Epithelial cell of esophagus (primary cell): ENCODE measurements around the gene IGF1R.

Experiments used
- DNase-seq: peaks from one replicate; pipeline ENCODE4 v3.0.0; 2010; ENCODE audit warnings: low read depth
- H3K4me3 ChIP-seq: 2 replicates; pipeline ENCODE4 v1.5.1; 2011; ENCODE audit warnings: mild to moderate bottlenecking, low read length, control low read depth
- TF ChIP-seq, protein P1 (sequence below): IDR thresholded peaks from 2 replicates; pipeline ENCODE4 v1.5.1; 2011; ENCODE audit warnings: low read depth, mild to moderate bottlenecking, low read length, control low read depth, inconsistent platforms; ENCODE audit not compliant: insufficient read depth; ENCODE audit errors: missing control alignments

The IGF1R gene

DNA sequence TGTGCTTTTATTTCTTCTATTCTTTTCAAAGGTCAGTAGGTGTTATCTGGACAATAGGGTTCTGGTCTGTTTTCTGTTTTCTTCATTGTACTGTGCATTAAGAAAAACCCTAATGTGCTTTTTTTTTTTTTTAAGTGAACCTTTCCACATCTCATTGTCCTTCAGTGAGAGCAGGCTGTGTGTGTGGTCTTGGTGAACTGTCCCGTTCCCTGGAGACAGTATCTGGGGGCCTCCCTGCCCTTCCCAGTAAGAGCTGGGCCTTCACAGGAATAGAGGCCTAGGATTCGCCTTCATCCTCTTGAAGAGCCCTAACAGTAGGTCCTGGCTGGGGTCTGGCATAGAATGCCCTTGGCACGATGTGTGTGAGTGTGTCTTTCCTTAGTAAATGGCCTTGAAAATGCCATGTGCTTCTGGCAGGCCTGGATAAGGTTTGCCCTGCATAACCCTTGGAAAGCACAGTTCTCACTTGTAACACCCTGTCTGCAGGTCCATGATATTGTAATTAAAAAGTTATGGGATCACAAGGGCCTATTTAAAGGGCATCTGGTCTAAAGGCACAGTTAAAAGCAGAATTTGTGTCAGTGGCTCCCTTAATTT, 81.2 kb downstream of the IGF1R start:
- no peak overlapping the region for H3K4me3 ChIP-seq
- DNase-seq: no peak
- TF ChIP-seq, protein P1, sequence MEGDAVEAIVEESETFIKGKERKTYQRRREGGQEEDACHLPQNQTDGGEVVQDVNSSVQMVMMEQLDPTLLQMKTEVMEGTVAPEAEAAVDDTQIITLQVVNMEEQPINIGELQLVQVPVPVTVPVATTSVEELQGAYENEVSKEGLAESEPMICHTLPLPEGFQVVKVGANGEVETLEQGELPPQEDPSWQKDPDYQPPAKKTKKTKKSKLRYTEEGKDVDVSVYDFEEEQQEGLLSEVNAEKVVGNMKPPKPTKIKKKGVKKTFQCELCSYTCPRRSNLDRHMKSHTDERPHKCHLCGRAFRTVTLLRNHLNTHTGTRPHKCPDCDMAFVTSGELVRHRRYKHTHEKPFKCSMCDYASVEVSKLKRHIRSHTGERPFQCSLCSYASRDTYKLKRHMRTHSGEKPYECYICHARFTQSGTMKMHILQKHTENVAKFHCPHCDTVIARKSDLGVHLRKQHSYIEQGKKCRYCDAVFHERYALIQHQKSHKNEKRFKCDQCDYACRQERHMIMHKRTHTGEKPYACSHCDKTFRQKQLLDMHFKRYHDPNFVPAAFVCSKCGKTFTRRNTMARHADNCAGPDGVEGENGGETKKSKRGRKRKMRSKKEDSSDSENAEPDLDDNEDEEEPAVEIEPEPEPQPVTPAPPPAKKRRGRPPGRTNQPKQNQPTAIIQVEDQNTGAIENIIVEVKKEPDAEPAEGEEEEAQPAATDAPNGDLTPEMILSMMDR: no peak

DNA sequence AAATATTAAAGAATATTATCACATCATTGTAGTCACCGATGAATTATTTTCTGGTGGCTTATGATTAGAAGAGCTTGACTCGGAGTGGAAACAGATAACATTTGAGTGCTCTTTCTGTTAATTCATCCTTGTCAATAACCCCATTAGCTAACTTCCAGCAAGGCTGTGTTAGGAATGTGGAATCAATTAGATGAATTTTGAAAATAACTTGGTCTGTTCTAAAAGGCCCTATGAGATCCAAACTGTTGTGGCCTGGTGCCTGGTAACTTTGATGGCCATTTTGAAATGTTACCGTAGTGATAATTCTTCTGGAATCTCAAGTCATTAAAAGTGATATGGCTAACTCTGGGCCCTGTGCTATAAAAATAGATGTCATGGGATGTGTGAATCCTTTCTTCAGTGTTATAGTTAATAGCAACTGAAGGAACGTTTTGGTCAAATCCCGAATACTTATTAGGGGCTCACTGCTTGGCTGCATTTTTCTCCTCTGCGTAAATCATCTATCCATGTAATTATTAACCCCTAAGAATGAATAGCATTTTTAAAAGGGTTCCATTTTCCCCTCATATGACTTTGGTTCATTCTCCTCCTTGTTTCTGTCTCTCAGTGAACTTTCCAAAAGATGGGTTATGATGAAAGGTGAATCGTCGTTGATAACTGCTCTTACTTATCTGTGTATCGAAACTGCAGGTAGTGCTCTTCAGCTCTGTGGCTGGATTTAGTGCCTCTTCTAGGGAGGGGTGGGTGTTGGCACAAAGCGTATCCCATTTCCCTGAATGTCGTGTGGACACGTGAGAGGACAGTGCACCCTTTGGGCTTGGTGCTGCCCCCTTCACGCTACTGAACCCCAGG, 82.7 kb downstream of the IGF1R start:
- TF ChIP-seq, protein P1: no peak
- DNase-seq: no peak
- H3K4me3 ChIP-seq: no peak overlapping the region

DNA sequence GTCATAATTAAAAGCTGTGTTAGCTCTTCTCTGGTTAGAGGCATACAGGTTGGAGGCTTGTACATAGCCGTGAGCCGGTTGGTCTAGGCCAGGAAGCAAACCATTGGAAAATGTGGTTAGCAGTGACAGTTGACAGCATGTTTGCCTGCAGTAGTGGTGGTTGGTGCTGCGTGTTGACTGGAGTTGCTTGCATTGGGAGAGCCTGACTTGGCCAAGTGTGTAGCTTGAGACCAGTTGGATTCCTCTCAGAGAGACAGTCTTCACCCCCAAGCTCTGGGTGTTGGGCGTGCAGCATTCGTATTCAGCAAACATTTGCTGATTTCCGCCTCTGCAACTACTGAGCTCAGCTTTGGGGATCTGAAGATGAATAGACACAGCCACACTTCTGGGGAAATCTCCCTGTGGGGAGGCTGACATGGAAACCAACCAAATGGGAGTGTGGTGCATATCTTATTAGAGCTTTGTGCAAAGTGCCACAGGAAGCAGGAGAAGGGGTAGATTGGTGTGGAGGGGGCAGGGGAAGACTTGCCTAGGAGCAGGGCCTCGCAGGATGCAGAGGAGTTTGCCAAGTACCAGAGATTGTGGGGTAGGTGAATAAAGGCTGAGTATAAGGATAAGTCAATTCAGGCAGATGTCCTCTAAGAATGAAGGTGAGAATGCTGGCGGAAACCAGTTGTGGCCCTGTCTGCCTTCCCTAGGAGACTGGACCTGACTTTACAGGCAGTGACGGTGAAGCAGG, 83.5 kb downstream of the IGF1R start:
- TF ChIP-seq, protein P1: no peak
- no peak overlapping the region for H3K4me3 ChIP-seq
- no peak for DNase-seq

DNA sequence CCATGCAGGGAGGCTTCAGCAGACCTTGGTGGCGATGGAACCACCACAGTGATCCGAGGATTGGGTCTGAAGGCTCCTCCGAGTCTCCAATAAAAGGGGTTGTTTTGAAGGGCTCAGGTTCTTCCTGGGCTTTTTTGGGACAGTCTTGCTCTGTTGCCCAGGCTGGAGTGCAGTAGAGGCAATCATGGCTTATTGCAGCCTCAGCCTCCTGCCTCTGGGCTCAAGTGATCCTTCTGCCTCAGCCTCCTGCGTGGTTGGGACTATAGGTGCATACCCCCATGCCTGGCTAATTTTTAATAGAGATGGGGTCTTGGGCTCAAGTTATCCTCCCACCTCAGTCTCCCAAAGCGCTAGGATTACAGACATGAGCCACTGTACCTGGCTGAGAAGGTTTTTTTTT, 84.8 kb downstream of the IGF1R start:
- no peak for DNase-seq
- no peak overlapping the region for H3K4me3 ChIP-seq
- TF ChIP-seq, protein P1: no peak

DNA sequence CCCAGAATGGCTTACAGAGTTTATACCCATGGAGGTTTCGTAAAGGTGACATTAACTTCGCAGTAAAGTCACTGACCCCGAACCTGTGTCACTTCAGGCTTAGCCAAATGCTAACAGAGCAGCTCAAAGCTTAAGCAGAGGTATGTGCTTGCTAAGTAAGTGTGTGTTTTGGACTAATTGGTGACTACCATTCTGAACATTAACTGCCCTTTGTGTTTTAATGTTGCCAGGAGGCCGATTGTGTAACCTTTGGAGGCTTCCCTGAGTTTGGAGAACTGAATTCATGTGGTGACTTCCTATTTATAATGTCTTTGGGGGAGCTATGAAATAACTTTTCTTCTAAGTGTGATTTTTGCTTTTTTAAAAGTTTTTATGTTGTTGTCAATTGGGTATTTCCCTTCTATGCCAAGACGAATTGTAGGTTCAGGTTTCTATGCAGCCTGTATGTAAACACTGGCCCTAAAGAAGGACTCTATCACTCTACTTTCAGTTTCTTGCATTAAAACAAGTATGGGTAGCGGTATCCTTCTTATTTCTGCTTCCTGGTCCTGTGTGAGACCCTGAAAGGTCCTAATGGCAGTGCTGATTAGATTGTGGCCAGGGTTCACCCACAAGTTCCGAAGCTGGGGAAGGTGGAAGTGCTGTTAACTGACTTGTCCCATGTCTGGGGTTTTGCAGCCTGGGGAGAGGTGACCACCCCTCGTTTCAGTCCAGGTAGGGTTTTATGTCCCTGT, 86.3 kb downstream of the IGF1R start:
- H3K4me3 ChIP-seq: no peak overlapping the region
- peak; percentile 42 for DNase-seq
- TF ChIP-seq, protein P1: no peak

DNA sequence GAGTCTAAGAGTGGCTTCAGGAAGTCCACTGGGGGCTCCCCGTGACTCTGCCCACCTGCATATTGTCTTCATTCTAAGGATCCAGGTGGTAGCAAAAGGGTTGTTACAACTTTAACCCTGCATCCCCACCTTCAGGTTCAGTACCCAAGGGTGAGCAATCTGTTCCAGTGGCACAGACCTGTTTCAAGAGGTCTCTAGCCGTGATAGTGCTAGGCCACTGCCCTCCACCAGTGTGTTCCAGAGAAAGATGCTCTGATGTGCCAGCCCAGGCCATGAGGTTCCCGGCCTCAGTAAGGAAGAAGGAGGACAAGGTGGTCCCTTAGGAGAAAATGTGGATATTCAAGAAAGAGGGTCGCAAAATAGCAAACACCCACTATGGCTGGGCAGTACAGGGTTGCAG, 87.0 kb downstream of the IGF1R start:
- no peak for DNase-seq
- TF ChIP-seq, protein P1: no peak
- no peak overlapping the region for H3K4me3 ChIP-seq
